Measurements from ENCODE around the gene GINS2. TPM values are rescaled to one million over a fixed set of nuclear protein-coding genes. Genes with fewer than 3 reads are reported as not detected.
A peak's percentile ranks its signal among the peaks of the same experiment; 100 is the strongest.

Gene GINS2
- polyA plus RNA-seq, 1 of the 3 experiments (the other 2 are of a cell fraction), result 9.0 TPM

GRCh38 chr16:85680352-85680944 lies 8.3 kb downstream of the GINS2 start:
- peaks cover 7% of the 10 kb centered on the region; the same call in 1 of the 2 replicates for H3K79me2 ChIP-seq (ENCODE audit: insufficient read depth)
- H3K9ac ChIP-seq, result no peak overlapping the region
- H4K20me1 ChIP-seq (ENCODE audit: insufficient read depth), result no peaks in the 10 kb centered on the region
- DNase-seq, result no peak
- peaks cover 0 to 24% of the 10 kb centered on the region in 2 experiments; a peak in 2 of 4 replicates for H3K4me1 ChIP-seq (ENCODE audit: control insufficient read depth in 1 of 2, insufficient read depth in 2 of 2, low read depth in 1 of 2, low read length in 1 of 2)
- POLR2A ChIA-PET, result no interaction called here
- no peak overlapping the region for H3K4me3 ChIP-seq (ENCODE audit: low read depth in 2 of 2, low read length in 1 of 2)
- CTCF ChIA-PET, result interaction anchor here (1.7 to 13.2 kb wide), 2 partner anchors 21 to 37 kb away, joined by 5 to 138 read pairs; no protein-coding TSS in a partner anchor
- no peaks in the 10 kb centered on the region for H3K9me3 ChIP-seq
- peaks cover under 1% of the 10 kb centered on the region for H3F3A ChIP-seq (replicated peaks; ENCODE audit: insufficient read depth)
- H2AFZ ChIP-seq (ENCODE audit: low read depth), result no peak overlapping the region
- H3K36me3 ChIP-seq (replicated peaks in 1 of 2; ENCODE audit: control insufficient read depth in 1 of 2, insufficient read depth in 2 of 2, low read length in 1 of 2), result peaks cover 29 to 33% of the 10 kb centered on the region in 2 experiments
- TF ChIP-seq RXRA (IDR thresholded peaks at IDR 0.05; ENCODE audit: borderline replicate concordance, low read depth), result no peak
- no peak for TF ChIP-seq SMC3 (IDR thresholded peaks at IDR 0.05; ENCODE audit: low read depth, low read length)
- TF ChIP-seq ELF1 (IDR thresholded peaks at IDR 0.05), result no peak
- TF ChIP-seq MAX (IDR thresholded peaks at IDR 0.05; ENCODE audit: low read depth), result no peak
- no peak for TF ChIP-seq TCF12 (IDR thresholded peaks at IDR 0.05)
- TF ChIP-seq FOXM1 (IDR thresholded peaks at IDR 0.05; ENCODE audit: low read depth), result no peak
- no peak for TF ChIP-seq MEF2A (IDR thresholded peaks at IDR 0.05; ENCODE audit: borderline replicate concordance, low read depth)
- TF ChIP-seq GATA2 (CRISPR knock-in tag; IDR thresholded peaks at IDR 0.05), result no peak
- no peak for TF ChIP-seq MXI1 (IDR thresholded peaks at IDR 0.05; ENCODE audit: low read depth, low read length)
- no peak for TF ChIP-seq POLR2AphosphoS5 (IDR thresholded peaks at IDR 0.05; ENCODE audit: low read depth, low read length)
- TF ChIP-seq, protein P1, sequence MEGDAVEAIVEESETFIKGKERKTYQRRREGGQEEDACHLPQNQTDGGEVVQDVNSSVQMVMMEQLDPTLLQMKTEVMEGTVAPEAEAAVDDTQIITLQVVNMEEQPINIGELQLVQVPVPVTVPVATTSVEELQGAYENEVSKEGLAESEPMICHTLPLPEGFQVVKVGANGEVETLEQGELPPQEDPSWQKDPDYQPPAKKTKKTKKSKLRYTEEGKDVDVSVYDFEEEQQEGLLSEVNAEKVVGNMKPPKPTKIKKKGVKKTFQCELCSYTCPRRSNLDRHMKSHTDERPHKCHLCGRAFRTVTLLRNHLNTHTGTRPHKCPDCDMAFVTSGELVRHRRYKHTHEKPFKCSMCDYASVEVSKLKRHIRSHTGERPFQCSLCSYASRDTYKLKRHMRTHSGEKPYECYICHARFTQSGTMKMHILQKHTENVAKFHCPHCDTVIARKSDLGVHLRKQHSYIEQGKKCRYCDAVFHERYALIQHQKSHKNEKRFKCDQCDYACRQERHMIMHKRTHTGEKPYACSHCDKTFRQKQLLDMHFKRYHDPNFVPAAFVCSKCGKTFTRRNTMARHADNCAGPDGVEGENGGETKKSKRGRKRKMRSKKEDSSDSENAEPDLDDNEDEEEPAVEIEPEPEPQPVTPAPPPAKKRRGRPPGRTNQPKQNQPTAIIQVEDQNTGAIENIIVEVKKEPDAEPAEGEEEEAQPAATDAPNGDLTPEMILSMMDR (IDR thresholded peaks at IDR 0.05), result no peak
- no peak for TF ChIP-seq FOXJ3 (CRISPR knock-in tag; IDR thresholded peaks at IDR 0.05)
- TF ChIP-seq RCOR1 (IDR thresholded peaks at IDR 0.05; ENCODE audit: low read length), result no peak
- no peak for TF ChIP-seq EZH2phosphoT487 (IDR thresholded peaks at IDR 0.05; ENCODE audit: borderline replicate concordance, low read depth)
- no peak for TF ChIP-seq RAD21 (IDR thresholded peaks at IDR 0.05; ENCODE audit: low read length)
- TF ChIP-seq YY1 (IDR thresholded peaks at IDR 0.05; ENCODE audit: low read depth), result no peak
- no peak for TF ChIP-seq NFIC (IDR thresholded peaks at IDR 0.05; ENCODE audit: borderline replicate concordance)
- WGBS (ENCODE audit: low lambda C conversion rate), result 95% methylated on average over 6 of the region's 6 CpGs
- H3K9me2 ChIP-seq, result no peaks in the 10 kb centered on the region
- H3K27me3 ChIP-seq (ENCODE audit: insufficient read depth), result no peaks in the 10 kb centered on the region
- no peak overlapping the region; a peak in 1 of 4 replicates for H3K27ac ChIP-seq (ENCODE audit: low read depth in 2 of 2, low read length in 1 of 2)
- H3K4me2 ChIP-seq, result no peak overlapping the region

GRCh38 chr16:85679870-85680269 lies 8.9 kb downstream of the GINS2 start:
- peak overlapping the region in 1 of 2 experiments; percentile 17; a peak in 1 of 4 replicates for H3K27ac ChIP-seq (ENCODE audit: low read depth in 2 of 2, low read length in 1 of 2)

More at GRCh38 chr16:85679870-85680269, 8.9 kb downstream of the GINS2 start:
- Histone ChIP-seq H3K79me2 (ENCODE audit: insufficient read depth) (peaks cover 6% of the 10 kb centered on the region; the same call in 1 of the 2 replicates), H3K4me1 (ENCODE audit: control insufficient read depth in 1 of 2, insufficient read depth in 2 of 2, low read depth in 1 of 2, low read length in 1 of 2) (peaks cover 0 to 30% of the 10 kb centered on the region in 2 experiments; a peak in 2 of 4 replicates), H2AFZ (ENCODE audit: low read depth) (no peak overlapping the region), H3K4me2 (no peak overlapping the region), H3K36me3 (replicated peaks in 1 of 2; ENCODE audit: control insufficient read depth in 1 of 2, insufficient read depth in 2 of 2, low read length in 1 of 2) (peaks cover 34 to 39% of the 10 kb centered on the region in 2 experiments), H3K27me3 (ENCODE audit: insufficient read depth) (no peaks in the 10 kb centered on the region), H3F3A (replicated peaks; ENCODE audit: insufficient read depth) (peaks cover 6% of the 10 kb centered on the region), H4K20me1 (ENCODE audit: insufficient read depth) (no peaks in the 10 kb centered on the region), H3K9me3 (no peaks in the 10 kb centered on the region), H3K9ac (no peak overlapping the region), H3K9me2 (no peaks in the 10 kb centered on the region), H3K4me3 (ENCODE audit: low read depth in 2 of 2, low read length in 1 of 2) (no peak overlapping the region)
- no peak for DNase-seq
- TF ChIP-seq ELF1 (IDR thresholded peaks at IDR 0.05), result no peak
- TF ChIP-seq RFX5 (IDR thresholded peaks at IDR 0.05; ENCODE audit: low read length), result no peak
- TF ChIP-seq GABPA (IDR thresholded peaks at IDR 0.05; ENCODE audit: low read depth), result no peak
- POLR2A ChIA-PET, result no interaction called here
- CTCF ChIA-PET, result interaction anchor here (1.7 to 13.2 kb wide), 3 partner anchors 20 to 38 kb away, joined by 5 to 138 read pairs (median 61); no protein-coding TSS in a partner anchor
- 94% methylated on average over 6 of the region's 6 CpGs for WGBS (ENCODE audit: low lambda C conversion rate)
